Left lung (tissue), 10 donors: ENCODE data around the gene MN1. TPM values are rescaled to one million over a fixed set of nuclear protein-coding genes. Genes with fewer than 3 reads are reported as not detected.

Experiments used
- ATAC-seq: fragments of 200-7000 bp; cut with Tn5 transposase; one replicate; pipeline ENCODE4 v1.9.1; 2020; ENCODE audit warnings: moderate library complexity
- DNase-seq, 4 donors: peaks; one replicate each; pipeline ENCODE4 v3.0.0-alpha.2; 2013 to 2020
- H3K27ac ChIP-seq, 2 donors: fragments of 200-600 bp; sonication (generic) in 1 of 2; one replicate each; pipeline versions ENCODE4 v1.5.0 to v1.8.0; 2020 to 2021
- H3K27me3 ChIP-seq, 2 donors: fragments of 200-600 bp; sonication (generic) in 1 of 2; one replicate each; pipeline versions ENCODE4 v1.5.0 to v1.8.0; 2020 to 2021
- H3K36me3 ChIP-seq, 2 donors: fragments of 200-600 bp; sonication (generic) in 1 of 2; one replicate each; pipeline versions ENCODE4 v1.5.0 to v1.8.0; 2020 to 2021
- H3K4me1 ChIP-seq, 2 donors: fragments of 200-600 bp; one replicate each; pipeline ENCODE4 v1.8.0; 2021
- H3K4me3 ChIP-seq, 2 donors: fragments of 200-600 bp; sonication (generic) in 1 of 2; one replicate each; pipeline versions ENCODE4 v1.5.0 to v1.8.0; 2020 to 2021; ENCODE audit warnings: mild to moderate bottlenecking in 1 of 2
- H3K9me3 ChIP-seq, 2 donors: fragments of 200-600 bp; sonication (generic) in 1 of 2; one replicate each; pipeline versions ENCODE4 v1.5.0 to v1.8.0; 2020 to 2021
- CTCF ChIP-seq, 2 donors: fragments of 200-600 bp; sonication (generic) in 1 of 2; IDR thresholded peaks; one replicate each; pipeline versions ENCODE4 v1.5.0 to v1.8.0; 2021; ENCODE audit warnings: antibody characterized with exemption in 2 of 2
- intact Hi-C, 2 donors: fragments of 100-400 bp; cut with DNase I; formaldehyde crosslinking; loops; one replicate each; pipeline versions ENCODE4 v1.11.2 to v1.14.2; 2022
- polyA plus RNA-seq, 6 donors: library from polyadenylated mRNA; unstranded; fragments of 120-200 nt; gene quantifications; one replicate each; pipeline ENCODE4 v1.2.1, GENCODE V29; 2013; ENCODE audit not compliant: insufficient read length in 6 of 6
- total RNA-seq, 2 donors: library from RNA; stranded (reverse); fragmentation: NEBNext Ultra II Directional; extraction: Animal tissue kit (Norgen Biotek cat#: 25700); gene quantifications; one replicate each; pipeline ENCODE4 v1.2.1, GENCODE V29; 2021
- donor health status: DM: no; HTN: yes; CAD: no.
- donor health status: DM: no; HTN: no; CAD: no.

MN1 gene
- total and polyA plus RNA-seq, 8 donors, result 1.9 to 7.4 (median 3.3) TPM

GRCh38 chr22:27779643-27780042, 21.9 kb downstream of the MN1 start:
- no peak for DNase-seq

GRCh38 chr22:27778294-27779090, 23.1 kb downstream of the MN1 start:
- TF ChIP-seq CTCF (IDR thresholded peaks at IDR 0.05), result no peak
- DNase-seq (no peak), ATAC-seq (no peak)
- no peaks in the 10 kb centered on the region for H3K36me3 ChIP-seq
- peaks cover 0 to 19% of the 10 kb centered on the region in 2 donors for H3K27me3 ChIP-seq
- no peak overlapping the region for H3K4me3 ChIP-seq
- intact Hi-C loops, result no loop called here
- peaks cover 6 to 12% of the 10 kb centered on the region in 2 donors for H3K4me1 ChIP-seq
- H3K9me3 ChIP-seq, result peaks cover 0 to 3% of the 10 kb centered on the region in 2 donors
- peak overlapping the region in 1 of 2 donors; percentile 33 for H3K27ac ChIP-seq

More at GRCh38 chr22:27779643-27780042, 21.9 kb downstream of the MN1 start:
- ATAC-seq, result no peak
- TF ChIP-seq CTCF (IDR thresholded peaks at IDR 0.05), result no peak
- Histone ChIP-seq H3K9me3 (peaks cover 0 to 3% of the 10 kb centered on the region in 2 donors), H3K4me1 (peaks cover 6 to 12% of the 10 kb centered on the region in 2 donors), H3K36me3 (no peaks in the 10 kb centered on the region), H3K27ac (peak overlapping the region in 1 of 2 donors; percentile 55), H3K4me3 (no peak overlapping the region), H3K27me3 (peaks cover 0 to 19% of the 10 kb centered on the region in 2 donors)
- intact Hi-C loops, result no loop called here

GRCh38 chr22:27777128-27777527, 24.4 kb downstream of the MN1 start:
- DNase-seq (no peak), ATAC-seq (no peak)
- H3K4me3 ChIP-seq, result no peak overlapping the region
- H3K4me1 ChIP-seq, result peaks cover 6 to 12% of the 10 kb centered on the region in 2 donors
- H3K9me3 ChIP-seq, result peaks cover 0 to 3% of the 10 kb centered on the region in 2 donors
- no peak for TF ChIP-seq CTCF (IDR thresholded peaks at IDR 0.05)
- H3K27ac ChIP-seq, result peak overlapping the region in 1 of 2 donors; percentile 37
- H3K27me3 ChIP-seq, result peaks cover 0 to 19% of the 10 kb centered on the region in 2 donors
- no peaks in the 10 kb centered on the region for H3K36me3 ChIP-seq
- intact Hi-C loops, result no loop called here

- Histone ChIP-seq H3K4me1 (peaks cover 6 to 12% of the 10 kb centered on the region in 2 donors), H3K9me3 (peaks cover 0 to 3% of the 10 kb centered on the region in 2 donors), H3K27me3 (peaks cover 0 to 19% of the 10 kb centered on the region in 2 donors), H3K36me3 (no peaks in the 10 kb centered on the region), H3K27ac (peak overlapping the region; percentile 33 to 37), H3K4me3 (no peak overlapping the region)
- intact Hi-C loops, result no loop called here
- no peak for DNase-seq
- TF ChIP-seq CTCF (IDR thresholded peaks at IDR 0.05), result no peak
- ATAC-seq, result no peak
These were observed 25.0 kb downstream of the MN1 start for GRCh38 chr22:27776650-27776958.

- no peak for TF ChIP-seq CTCF (IDR thresholded peaks at IDR 0.05)
- Histone ChIP-seq H3K27me3 (peaks cover 0 to 19% of the 10 kb centered on the region in 2 donors), H3K36me3 (no peaks in the 10 kb centered on the region), H3K4me1 (peaks cover 6 to 12% of the 10 kb centered on the region in 2 donors), H3K27ac (peak overlapping the region; percentile 26 to 37), H3K4me3 (no peak overlapping the region), H3K9me3 (peaks cover 0 to 3% of the 10 kb centered on the region in 2 donors)
- intact Hi-C loops, result no loop called here
- ATAC-seq (no peak), DNase-seq (no peak)
These were observed 25.6 kb downstream of the MN1 start for GRCh38 chr22:27775758-27776649.
